SU-DHL-6 (cell line): ENCODE data around the gene STK36.

ENCODE experiments used
- CTCF ChIP-seq: fragments of 200-600 bp; sonication (generic); IDR thresholded peaks from one replicate; pipeline ENCODE4 v1.5.1; 2017; ENCODE audit warnings: antibody characterized with exemption, mild to moderate bottlenecking, low read length, moderate library complexity; ENCODE audit not compliant: insufficient read depth, poor library complexity, severe bottlenecking
- EZH2phosphoT487 ChIP-seq: fragments of 200-600 bp; sonication (generic), shearing (Covaris generic); conservative IDR thresholded peaks from 2 replicates; pipeline ENCODE4 v1.6.1; 2018; ENCODE audit warnings: mild to moderate bottlenecking, antibody characterized with exemption, low read length, moderate library complexity, mixed read lengths

DNA sequence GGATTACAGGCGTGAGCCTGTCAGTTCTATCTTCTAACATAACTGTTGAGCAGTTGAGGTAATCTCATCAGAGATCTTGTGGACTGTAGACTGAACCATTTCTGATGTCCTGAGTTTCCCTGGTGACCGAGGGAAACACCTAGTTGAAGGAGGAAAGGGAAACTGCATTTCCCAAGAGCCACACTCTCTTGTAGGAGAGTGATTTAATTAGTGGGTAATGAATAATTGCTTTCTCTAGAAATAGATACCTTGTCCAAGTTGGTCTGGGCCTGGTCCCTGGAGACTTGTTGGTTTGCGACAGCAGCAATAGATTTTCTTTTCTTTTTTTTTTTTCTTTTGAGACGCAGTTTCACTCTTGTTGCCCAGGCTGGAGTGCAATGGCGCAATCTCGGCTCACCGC, 46.2 kb downstream of the STK36 start:
- TF ChIP-seq CTCF (no peak), EZH2phosphoT487 (no peak)
